ENCODE results near the gene ANXA2. TPM values are rescaled to one million over a fixed set of nuclear protein-coding genes. Genes with fewer than 3 reads are reported as not detected.

The ANXA2 gene
- total and polyA plus RNA-seq, 10 of the 15 experiments (the other 5 are each of a cell fraction or from before 2014, with no cell fraction given) = 135 to 540 (median 281) TPM

DNA sequence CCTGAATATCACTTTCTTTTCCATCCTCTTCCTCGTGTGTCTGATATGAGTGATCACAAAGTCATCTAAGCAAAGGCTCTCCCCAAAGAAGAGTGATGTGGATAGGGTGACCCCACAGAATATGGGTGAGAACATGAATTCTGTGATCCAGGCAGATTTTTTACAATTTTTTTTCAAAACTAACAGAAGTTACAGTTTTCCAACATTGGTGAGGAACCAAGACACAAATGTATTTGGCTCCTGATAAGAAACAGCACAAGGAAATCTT lies 27.0 kb downstream of the ANXA2 start:
- no peak for DNase-seq (ENCODE audit: low read depth, low spot score)
- H3K9ac ChIP-seq (ENCODE audit: control insufficient read depth, insufficient read depth, low read length) = no peak overlapping the region
- no TSS peak for BruUV-seq (replicated peaks)
- no peaks in the 10 kb centered on the region for H4K20me1 ChIP-seq (ENCODE audit: control insufficient read depth, insufficient read depth)
- H3K4me3 ChIP-seq = no peak overlapping the region
- TF ChIP-seq NRF1 (conservative IDR thresholded peaks at IDR 0.05; ENCODE audit: low read depth, low read length) = no peak
- TF ChIP-seq EGR1 (IDR thresholded peaks at IDR 0.05; ENCODE audit: borderline replicate concordance in 1 of 2, low read depth in 2 of 2, low read length in 2 of 2) = no peak
- H3K4me2 ChIP-seq (ENCODE audit: control insufficient read depth, insufficient read depth) = no peak overlapping the region
- no peak for ATAC-seq
- H3K4me1 ChIP-seq (ENCODE audit: control insufficient read depth, insufficient read depth, low read length) = no peaks in the 10 kb centered on the region
- no peak overlapping the region for H2AFZ ChIP-seq (ENCODE audit: control insufficient read depth, low read depth, low read length)
- in situ Hi-C loops (cut with MboI) = loop anchor here (25.0 kb wide), 1 partner anchor 1466 kb away; no protein-coding TSS in a partner anchor
- ChIA-PET POLR2A (interaction anchor here (0.6 kb wide), 1 partner anchor 11 kb away, joined by 3 read pairs; no protein-coding TSS in a partner anchor), SMC1A (ENCODE audit: uncharacterized antibody, unreplicated experiment) (no interaction called here), CTCF (interaction anchor here (0.5 kb wide), 1 partner anchor 27 kb away, joined by 3 read pairs; no protein-coding TSS in a partner anchor), RAD21 (ENCODE audit: unreplicated experiment) (no interaction called here)
- no peaks in the 10 kb centered on the region for H3K79me2 ChIP-seq (ENCODE audit: control insufficient read depth, insufficient read depth, low read length)
- no peak overlapping the region for H3K27ac ChIP-seq (ENCODE audit: control insufficient read depth, insufficient read depth)
- no peaks in the 10 kb centered on the region for H3K9me3 ChIP-seq (replicated peaks; ENCODE audit: control insufficient read depth, insufficient read depth, low read length)
- H3K27me3 ChIP-seq (replicated peaks in 1 of 2; ENCODE audit: control insufficient read depth in 2 of 2, insufficient read depth in 2 of 2, low read length in 1 of 2) = no peaks in the 10 kb centered on the region
- no peak for FAIRE-seq
- H3K36me3 ChIP-seq (ENCODE audit: control insufficient read depth in 2 of 2, insufficient read depth in 2 of 2, low read length in 1 of 2) = peaks cover 0 to 16% of the 10 kb centered on the region in 2 experiments; a peak in 3 of 4 replicates
- intact Hi-C loops (cut with micrococcal nuclease; ENCODE audit: unreplicated experiment) = no loop called here
- 31% methylated on average over 1 of the region's 1 CpG for WGBS (ENCODE audit: insufficient coverage, insufficient replicate concordance, low lambda C conversion rate, missing lambda C conversion rate)

DNA sequence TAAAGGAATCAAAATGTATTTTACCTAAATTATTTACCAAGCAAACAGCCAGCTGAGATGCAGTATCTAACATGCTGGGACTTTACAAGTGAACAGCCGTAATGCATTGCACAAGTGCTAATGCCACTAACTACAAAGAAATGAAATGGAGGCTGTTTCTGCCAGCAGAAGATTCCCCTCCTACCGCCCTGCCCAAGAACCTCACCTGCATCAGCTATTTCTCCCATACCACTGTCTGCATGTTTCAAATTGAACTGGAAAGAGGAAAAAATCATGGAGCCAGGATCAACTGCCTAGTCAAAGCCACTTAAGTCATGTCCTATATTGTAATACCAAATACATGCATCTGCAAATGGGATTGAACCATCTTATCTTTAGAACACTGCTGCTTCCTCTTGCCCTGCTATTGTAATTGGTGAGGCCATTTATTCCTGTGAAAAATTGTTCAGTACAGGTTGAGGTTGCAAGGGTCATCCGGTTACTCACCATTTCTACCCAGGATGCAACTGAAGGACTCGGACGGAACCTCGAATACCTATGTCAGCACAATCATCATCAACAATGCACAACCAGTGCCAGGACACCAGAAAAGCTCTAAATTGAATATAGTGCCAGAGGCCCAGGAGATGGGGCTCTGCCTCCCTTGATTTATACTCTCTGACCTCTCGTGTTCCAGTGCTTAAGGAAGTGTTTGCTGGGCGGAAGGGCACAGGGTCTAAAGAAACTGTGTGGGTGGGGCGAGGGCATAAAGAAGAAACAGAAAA lies 27.5 kb downstream of the ANXA2 start:
- H3K9ac ChIP-seq (ENCODE audit: control insufficient read depth, insufficient read depth, low read length) = no peak overlapping the region
- POLR2A ChIA-PET = no interaction called here
- H4K20me1 ChIP-seq (ENCODE audit: control insufficient read depth, insufficient read depth) = no peaks in the 10 kb centered on the region
- no peaks in the 10 kb centered on the region for H3K4me1 ChIP-seq (ENCODE audit: control insufficient read depth, insufficient read depth, low read length)
- ATAC-seq = no peak
- no peak for DNase-seq (ENCODE audit: low read depth, low spot score)
- intact Hi-C loops (cut with micrococcal nuclease; ENCODE audit: unreplicated experiment) (no loop called here), in situ Hi-C loops (cut with MboI) (loop anchor here (25.0 kb wide), 1 partner anchor 1467 kb away; no protein-coding TSS in a partner anchor)
- no peak for FAIRE-seq
- SMC1A ChIA-PET (ENCODE audit: uncharacterized antibody, unreplicated experiment) = no interaction called here
- no peak overlapping the region for H3K27ac ChIP-seq (ENCODE audit: control insufficient read depth, insufficient read depth)
- H3K9me3 ChIP-seq (replicated peaks; ENCODE audit: control insufficient read depth, insufficient read depth, low read length) = no peaks in the 10 kb centered on the region
- peaks cover 0 to 16% of the 10 kb centered on the region in 2 experiments; a peak in 2 of 4 replicates for H3K36me3 ChIP-seq (ENCODE audit: control insufficient read depth in 2 of 2, insufficient read depth in 2 of 2, low read length in 1 of 2)
- no TSS peak for BruUV-seq (replicated peaks)
- no peaks in the 10 kb centered on the region for H3K27me3 ChIP-seq (replicated peaks in 1 of 2; ENCODE audit: control insufficient read depth in 2 of 2, insufficient read depth in 2 of 2, low read length in 1 of 2)
- CTCF ChIA-PET = interaction anchor here (0.5 kb wide), 1 partner anchor 27 kb away, joined by 3 read pairs; no protein-coding TSS in a partner anchor
- H2AFZ ChIP-seq (ENCODE audit: control insufficient read depth, low read depth, low read length) = no peak overlapping the region
- H3K4me3 ChIP-seq = no peak overlapping the region
- no peaks in the 10 kb centered on the region for H3K79me2 ChIP-seq (ENCODE audit: control insufficient read depth, insufficient read depth, low read length)
- RAD21 ChIA-PET (ENCODE audit: unreplicated experiment) = interaction anchor here (1.0 kb wide), 1 partner anchor 679 kb away, joined by 3 read pairs; no protein-coding TSS in a partner anchor
- no peak overlapping the region for H3K4me2 ChIP-seq (ENCODE audit: control insufficient read depth, insufficient read depth)
- 93% methylated on average over 9 of the region's 9 CpGs for WGBS (ENCODE audit: insufficient coverage, insufficient replicate concordance, low lambda C conversion rate, missing lambda C conversion rate)
- TF ChIP-seq NRF1 (conservative IDR thresholded peaks at IDR 0.05; ENCODE audit: low read depth, low read length) (no peak), CHD2 (IDR thresholded peaks at IDR 0.05; ENCODE audit: borderline replicate concordance, low read depth, low read length) (no peak), NR2C1 (IDR thresholded peaks at IDR 0.05) (no peak), IKZF2 (IDR thresholded peaks at IDR 0.05) (no peak), ZNF592 (IDR thresholded peaks at IDR 0.05) (no peak)
- TF ChIP-seq, protein P1, sequence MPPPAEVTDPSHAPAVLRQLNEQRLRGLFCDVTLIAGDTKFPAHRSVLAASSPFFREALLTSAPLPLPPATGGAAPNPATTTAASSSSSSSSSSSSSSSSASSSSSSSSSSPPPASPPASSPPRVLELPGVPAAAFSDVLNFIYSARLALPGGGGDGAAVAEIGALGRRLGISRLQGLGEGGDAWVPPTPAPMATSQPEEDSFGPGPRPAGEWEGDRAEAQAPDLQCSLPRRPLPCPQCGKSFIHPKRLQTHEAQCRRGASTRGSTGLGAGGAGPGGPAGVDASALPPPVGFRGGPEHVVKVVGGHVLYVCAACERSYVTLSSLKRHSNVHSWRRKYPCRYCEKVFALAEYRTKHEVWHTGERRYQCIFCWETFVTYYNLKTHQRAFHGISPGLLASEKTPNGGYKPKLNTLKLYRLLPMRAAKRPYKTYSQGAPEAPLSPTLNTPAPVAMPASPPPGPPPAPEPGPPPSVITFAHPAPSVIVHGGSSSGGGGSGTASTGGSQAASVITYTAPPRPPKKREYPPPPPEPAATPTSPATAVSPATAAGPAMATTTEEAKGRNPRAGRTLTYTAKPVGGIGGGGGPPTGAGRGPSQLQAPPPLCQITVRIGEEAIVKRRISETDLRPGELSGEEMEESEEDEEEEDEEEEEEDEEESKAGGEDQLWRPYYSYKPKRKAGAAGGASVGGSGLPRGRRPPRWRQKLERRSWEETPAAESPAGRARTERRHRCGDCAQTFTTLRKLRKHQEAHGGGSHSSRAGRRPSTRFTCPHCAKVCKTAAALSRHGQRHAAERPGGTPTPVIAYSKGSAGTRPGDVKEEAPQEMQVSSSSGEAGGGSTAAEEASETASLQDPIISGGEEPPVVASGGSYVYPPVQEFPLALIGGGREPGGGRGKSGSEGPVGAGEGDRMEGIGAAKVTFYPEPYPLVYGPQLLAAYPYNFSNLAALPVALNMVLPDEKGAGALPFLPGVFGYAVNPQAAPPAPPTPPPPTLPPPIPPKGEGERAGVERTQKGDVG (CRISPR knock-in tag; IDR thresholded peaks at IDR 0.05) = no peak
